HG02763 (cell line): ENCODE results near the gene FAM227A.
A peak's percentile ranks its signal among the peaks of the same experiment; 100 is the strongest.
"Not testable (repeated sequence)": the region's sequence is repeated elsewhere in the genome, so short reads cannot be mapped to it uniquely, and the experiment has no call there.

ENCODE experiments used
- ATAC-seq: cut with Tn5 transposase; IDR thresholded peaks from one replicate; pipeline ENCODE4 v1.9.1; 2021; ENCODE audit warnings: mild to moderate bottlenecking, moderate library complexity; ENCODE audit not compliant: unreplicated experiment

The FAM227A gene

DNA sequence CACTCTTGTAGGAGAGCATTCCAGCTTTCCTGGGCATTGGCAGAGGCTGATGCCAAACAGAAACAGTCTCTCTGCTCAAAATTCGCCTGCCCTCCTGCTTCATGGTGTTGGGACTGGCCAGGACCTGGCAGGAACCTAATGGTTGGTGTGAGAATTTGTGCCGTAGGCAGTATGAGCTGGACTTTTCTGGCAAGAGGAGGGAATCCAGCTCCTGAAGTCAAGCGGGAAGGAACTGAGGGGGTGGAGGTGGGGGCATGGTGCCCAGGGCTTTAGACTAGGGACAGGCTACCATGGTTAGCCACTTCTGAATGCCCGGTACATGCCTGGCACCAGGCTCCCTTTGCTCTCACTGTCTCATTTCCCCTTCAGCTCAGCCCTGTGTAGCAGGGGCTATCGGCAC lies 18.7 kb upstream of the FAM227A start:
- ATAC-seq = no peak

DNA sequence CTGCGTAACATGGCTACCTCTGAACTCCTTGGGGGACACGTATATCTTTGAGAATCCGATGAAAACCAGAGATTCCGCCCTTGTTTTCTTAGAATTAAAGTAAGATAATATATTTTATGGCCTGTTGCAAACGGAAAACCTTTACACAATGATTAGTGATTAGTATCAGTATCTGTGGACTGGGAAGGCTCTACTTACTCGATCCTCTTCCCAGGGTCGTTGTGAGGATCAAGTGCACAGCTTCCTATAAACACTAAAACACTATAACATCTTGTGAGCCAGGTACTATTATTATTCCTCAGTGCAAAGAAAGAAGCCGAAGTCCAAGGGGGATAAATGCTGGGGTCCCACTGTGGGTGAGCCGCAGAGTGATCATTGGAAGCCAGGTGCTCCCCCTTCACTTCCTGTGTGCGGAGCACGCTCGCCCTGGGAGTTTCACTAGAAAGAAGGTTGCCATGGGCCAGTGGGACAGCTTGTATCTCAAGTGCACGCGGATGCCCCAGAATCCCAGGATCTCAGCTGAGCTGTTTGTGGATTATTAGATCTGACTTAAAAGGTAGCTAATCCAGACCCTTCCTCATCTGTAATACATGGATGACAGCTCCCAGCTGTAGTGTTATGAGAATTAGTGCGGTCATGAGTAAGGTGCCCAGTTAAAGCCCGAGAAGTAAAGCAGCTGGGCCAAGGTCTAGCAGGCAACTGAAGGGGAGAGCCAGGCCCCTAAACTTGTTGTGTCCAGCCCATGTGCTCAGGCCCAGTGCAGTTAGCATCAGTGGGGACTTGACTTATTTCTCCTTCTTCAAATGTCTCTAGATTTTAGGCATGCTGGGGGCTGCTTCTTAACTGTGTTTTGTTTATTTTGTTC lies 1.1 kb upstream of the FAM227A start:
- peak; percentile 31 for ATAC-seq

DNA sequence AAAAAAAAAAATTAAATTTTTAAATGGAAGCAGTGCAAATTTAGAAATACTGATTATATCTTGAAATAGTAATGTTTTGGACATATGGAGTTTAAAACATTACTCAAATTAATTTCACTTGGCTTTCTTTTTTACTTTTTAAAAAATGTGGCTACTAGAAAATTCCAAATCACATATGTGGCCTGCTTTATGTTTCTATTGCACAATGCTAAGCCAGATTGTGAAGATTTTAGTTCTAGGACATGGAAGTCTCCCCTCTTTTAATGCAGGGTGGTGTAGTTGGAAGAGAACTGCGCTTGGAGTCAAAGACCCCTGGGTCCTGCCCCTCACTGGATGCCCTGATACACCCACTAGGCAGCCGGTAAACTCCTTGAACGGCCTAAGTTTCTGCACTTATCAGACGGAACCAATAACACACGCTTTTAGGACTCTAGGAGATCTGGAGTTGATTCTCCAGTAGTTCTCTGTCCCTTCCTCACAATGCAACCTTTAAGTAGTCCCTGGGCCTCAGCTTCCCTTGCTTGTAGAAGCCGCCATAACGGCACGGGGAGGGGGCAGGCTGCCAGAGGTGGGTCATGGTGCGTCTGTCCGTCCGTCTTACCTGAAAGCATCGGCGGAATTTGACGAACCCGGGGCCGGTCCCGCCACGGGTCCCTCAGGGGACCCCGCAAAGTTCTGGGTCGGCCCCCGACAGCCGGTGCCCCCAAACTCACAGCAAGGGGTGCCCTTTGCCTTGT lies 505 bp downstream of the FAM227A start:
- no peak for ATAC-seq

GRCh38 chr22:38653741-38654140 lies 2.5 kb downstream of the FAM227A start:
- ATAC-seq = no peak

- ATAC-seq = no peak
These were observed 3.3 kb downstream of the FAM227A start for GRCh38 chr22:38652859-38653258.

DNA sequence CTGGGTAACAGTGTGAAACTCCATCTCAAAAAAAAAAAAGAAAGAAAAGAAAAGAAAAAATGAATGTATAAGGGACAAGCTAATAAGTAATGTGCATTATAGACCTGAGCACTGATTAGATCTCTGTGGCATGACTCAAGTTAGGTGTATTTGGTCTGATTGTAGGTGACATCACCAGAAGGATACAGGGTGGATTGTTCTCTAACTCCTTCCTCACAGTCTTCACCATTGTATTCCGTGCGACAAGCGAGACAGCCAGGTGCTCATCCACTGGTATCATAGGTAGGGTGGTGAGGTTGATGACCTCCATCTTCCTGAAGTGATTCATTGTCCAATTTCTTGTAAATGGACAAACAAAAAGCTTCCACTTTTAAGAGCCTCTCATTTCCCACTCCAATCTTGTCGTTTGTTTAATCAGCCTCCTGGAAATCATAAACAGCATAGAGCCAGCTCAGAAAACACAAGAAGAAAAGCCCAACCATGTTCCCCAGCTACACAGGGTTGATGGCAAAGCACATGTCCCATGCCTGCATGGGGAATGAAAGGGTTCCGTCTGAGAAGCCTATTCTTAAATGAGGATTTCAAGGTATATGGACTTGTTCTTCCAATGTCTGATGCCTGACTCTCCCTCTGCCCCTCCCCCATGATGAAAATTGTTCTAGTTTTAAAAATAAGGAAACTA lies 6.2 kb downstream of the FAM227A start:
- no peak for ATAC-seq

DNA sequence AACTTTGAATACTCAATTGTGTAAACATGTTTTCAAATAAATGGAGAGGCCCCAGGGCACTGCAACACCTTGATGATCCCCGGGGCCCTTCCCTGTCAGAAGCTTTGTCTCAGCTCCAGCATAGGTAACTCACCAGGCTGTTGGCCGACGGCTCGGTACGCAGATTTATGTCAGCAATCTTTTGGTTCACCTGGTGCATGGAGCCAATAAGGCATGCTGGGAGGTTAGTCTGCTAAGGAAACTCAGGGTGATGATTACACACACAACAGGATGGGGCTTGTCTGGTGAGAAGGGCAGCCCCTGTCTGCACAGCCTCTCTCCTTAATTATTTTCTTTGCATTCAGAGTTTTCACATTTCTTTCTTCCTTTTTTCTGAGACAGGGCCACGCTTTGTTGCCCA lies 10.8 kb downstream of the FAM227A start:
- no peak for ATAC-seq

DNA sequence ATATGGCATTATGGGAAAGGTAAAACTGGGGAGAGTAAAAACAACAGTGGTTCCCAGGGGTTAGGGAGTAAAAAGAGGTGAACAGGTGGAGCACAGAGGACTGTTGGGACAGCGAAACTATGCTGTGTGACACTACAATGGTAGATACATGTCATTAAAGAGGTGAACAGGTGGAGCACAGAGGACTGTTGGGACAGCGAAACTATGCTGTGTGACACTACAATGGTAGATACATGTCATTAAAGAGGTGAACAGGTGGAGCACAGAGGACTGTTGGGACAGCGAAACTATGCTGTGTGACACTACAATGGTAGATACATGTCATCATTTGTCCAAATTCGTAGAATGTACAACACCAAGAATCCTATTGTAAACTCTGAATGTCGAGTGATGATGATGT lies 11.9 kb downstream of the FAM227A start:
- ATAC-seq = not testable (repeated sequence)

DNA sequence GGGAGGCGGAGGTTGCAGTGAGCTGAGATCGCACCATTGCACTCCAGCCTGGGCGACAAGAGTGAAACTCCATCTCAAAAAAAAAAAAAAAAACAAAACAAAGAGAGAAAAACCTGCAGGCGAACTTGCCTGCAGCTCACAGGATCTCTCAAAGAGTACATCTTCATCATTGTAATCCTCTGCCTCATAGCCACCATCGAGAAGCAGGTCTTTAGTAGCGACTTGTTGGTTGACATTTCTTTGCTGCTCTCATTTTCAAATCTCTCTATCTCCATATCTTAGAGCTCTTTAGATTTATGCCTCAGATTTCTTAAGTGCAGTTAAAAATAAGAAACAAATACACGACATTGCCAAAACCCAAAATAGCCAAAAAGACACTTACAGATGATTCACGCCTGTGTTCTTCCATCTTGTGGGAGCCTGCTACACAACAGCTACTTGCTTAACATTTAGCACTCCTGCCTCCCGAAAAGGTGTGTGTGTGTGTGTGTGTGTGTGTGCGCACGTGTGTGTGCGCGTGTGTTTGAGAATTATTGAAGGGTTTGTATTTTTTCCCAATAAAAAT lies 14.6 kb downstream of the FAM227A start:
- ATAC-seq = no peak

GRCh38 chr22:38638728-38639127 lies 17.5 kb downstream of the FAM227A start:
- ATAC-seq = no peak

DNA sequence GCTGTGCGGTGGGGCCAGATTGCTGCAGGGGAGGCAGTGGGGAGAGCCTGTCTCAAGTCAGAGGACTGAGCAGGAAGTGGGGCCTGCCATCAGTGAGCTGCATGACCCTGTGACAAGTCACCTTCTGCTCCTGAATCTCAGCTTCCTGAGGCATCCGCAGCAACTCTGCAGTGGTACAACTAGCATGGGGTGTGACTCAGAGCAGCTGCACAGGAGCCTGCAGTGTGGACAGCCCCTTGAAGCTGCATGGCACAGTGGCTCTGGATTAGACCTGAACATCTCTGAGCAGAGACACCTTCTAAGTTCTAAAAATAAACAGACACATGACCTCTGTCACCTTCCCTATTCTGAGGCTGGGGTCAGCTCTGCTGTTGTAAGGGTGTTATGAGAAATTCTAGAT lies 18.0 kb downstream of the FAM227A start:
- ATAC-seq = no peak

- no peak for ATAC-seq
These were observed 23.7 kb downstream of the FAM227A start for GRCh38 chr22:38632528-38632927.

- no peak for ATAC-seq
These were observed 24.5 kb downstream of the FAM227A start for GRCh38 chr22:38631724-38632123.

GRCh38 chr22:38629108-38629507 lies 27.1 kb downstream of the FAM227A start:
- no peak for ATAC-seq

GRCh38 chr22:38628444-38628843 lies 27.7 kb downstream of the FAM227A start:
- no peak for ATAC-seq

DNA sequence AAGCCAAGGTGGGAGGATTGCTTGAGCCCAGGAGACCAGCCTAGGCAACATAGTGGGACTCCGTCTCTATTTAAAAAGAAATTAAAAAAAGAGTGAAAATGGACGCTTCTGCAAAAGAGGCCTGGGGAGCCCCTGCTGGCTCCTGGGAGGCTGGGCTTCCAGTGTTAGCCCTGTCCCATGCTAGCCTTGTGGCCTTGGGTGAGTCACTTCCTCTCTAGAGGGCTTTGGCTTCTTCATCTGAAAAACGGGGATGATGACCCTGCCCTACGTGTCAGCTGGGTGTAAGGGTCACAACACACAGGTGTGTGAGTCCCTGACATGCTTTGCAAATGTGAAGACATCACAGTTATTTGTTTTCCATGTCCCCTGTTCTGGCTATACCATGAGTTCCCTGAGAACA lies 32.8 kb downstream of the FAM227A start:
- no peak for ATAC-seq

DNA sequence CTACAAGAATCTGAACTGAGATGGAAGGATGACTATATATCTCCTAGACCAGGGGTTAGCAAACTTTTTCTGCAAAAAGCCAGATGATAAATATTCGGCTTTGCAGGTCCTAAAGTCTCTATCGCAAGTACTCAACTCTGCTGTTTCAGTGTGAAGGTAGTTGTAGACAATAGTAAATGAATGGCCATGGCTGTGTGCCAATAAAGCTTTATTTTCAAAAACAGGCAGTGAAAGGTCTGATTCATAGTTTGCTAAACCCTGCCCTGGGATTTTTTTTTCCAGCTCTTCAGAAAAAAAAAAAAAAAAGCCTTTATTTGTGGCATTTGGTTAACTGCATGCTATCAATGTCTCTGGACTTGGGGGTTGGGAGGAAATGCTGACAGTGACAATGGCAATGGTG lies 37.5 kb downstream of the FAM227A start:
- ATAC-seq = no peak

GRCh38 chr22:38618258-38618657 lies 37.9 kb downstream of the FAM227A start:
- ATAC-seq = no peak

DNA sequence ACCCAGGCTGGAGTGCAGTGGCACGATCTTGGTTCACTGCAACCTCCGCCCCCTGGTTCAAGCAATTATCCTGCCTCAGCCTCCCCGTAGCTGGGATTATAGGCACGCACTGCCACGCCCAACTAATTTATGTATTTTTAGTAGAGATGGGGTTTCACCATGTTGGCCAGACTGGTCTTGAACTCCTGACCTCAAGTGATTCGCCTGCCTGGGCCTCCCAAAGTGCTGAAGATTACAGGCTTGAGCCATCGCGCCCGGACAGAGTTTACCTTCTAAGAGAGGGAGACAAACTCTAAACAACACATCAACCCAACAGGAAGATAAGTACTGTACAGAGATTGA lies 41.2 kb downstream of the FAM227A start:
- not testable (repeated sequence) for ATAC-seq

DNA sequence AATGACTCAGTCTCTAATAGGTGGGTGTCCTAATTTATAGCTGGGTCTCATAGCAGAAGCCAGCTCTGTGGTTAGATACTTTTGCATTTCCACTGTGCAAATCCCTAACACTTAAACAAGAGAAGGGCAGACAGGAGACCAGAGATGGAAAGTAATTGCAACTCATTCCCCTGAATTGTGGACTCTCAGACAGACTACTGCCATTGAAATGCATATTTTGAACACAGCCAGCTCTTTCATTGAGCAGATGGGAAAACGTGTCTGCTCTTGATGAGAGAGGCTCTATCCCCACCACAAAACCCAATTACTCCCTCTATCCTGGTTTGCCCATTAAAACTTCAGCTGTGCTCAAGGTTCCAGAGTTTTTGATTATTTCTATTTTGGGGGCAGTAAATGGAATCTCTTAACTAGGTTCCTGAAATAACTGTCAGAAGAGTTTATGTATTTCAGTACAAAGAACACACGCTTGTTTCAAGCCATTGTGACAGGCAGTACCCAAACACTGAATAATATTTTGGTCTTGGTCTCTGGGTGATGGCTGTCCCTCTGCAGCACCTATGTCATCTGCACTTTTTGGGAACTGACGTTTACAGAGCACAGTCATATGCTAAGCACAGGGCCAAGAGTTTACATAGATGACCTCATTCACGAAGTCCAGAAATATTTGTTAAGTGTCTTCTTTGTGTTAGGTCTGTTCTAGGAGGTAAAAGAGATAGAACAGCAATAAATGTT lies 41.7 kb downstream of the FAM227A start:
- ATAC-seq = no peak

DNA sequence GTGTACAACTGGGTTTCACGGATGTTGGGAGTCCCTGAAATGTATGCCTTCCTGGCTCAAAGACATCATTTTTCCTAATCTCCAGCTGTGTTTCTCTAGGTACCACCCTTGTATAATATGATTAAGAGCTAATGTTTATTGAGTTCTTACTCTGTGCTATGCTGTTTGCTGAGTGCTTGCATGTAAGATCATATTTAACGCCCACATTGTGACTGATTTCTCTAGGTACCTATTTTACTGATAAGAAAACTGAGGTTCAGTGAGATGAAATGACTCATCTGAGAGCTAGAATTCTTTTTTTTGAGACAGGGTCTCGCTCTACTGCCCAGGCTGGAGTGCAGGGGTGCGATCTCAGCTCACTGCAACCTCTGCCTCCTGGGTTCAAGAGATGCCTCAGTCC lies 42.6 kb downstream of the FAM227A start:
- no peak for ATAC-seq
